Right lobe of liver (tissue), 6 donors: ENCODE results near the gene SPATS2. TPM values are rescaled to one million over a fixed set of nuclear protein-coding genes. Genes with fewer than 3 reads are reported as not detected.
"Not testable (repeated sequence)": the region's sequence is repeated elsewhere in the genome, so short reads cannot be mapped to it uniquely, and the experiment has no call there.

ENCODE experiments used
- ATAC-seq, 4 donors: fragments of 200-7000 bp; cut with Tn5 transposase; one replicate each; pipeline ENCODE4 v1.9.1; 2020; ENCODE audit warnings: mild to moderate bottlenecking in 4 of 4, moderate library complexity in 4 of 4
- DNase-seq, 3 donors: peaks; one replicate each; pipeline ENCODE4 v3.0.0-alpha.2; 2020
- H3K27ac ChIP-seq, 3 donors: fragments of 200-600 bp; one replicate each; pipeline ENCODE4 v1.8.0; 2022
- H3K27me3 ChIP-seq, 2 donors: fragments of 200-600 bp; one replicate each; pipeline ENCODE4 v1.8.0; 2022
- H3K36me3 ChIP-seq, 4 donors: fragments of 200-600 bp; sonication (generic) in 1 of 4; one replicate each; pipeline versions ENCODE4 v1.5.1 to v1.8.0; 2017 to 2022; ENCODE audit warnings: control low read depth in 1 of 4
- H3K4me1 ChIP-seq, 4 donors: fragments of 200-600 bp; sonication (generic) in 1 of 4; one replicate each; pipeline versions ENCODE4 v1.5.1 to v1.8.0; 2017 to 2022; ENCODE audit warnings: control low read depth in 1 of 4
- H3K4me3 ChIP-seq, 3 donors: fragments of 200-600 bp; one replicate each; pipeline ENCODE4 v1.8.0; 2022
- H3K9me3 ChIP-seq, 4 donors: fragments of 200-600 bp; sonication (generic) in 1 of 4; one replicate each; pipeline versions ENCODE4 v1.5.1 to v1.8.0; 2017 to 2022; ENCODE audit warnings: control low read depth in 1 of 4
- POLR2A ChIP-seq: fragments of 450-650 bp; IDR thresholded peaks from one replicate; pipeline ENCODE4 v1.6.1; 2017; ENCODE audit warnings: antibody characterized with exemption, mild to moderate bottlenecking
- WGBS: methylation state at CpG from one replicate; pipeline ENCODE4 v1.1.6; 2018; ENCODE audit warnings: low coverage, low lambda C conversion rate; ENCODE audit not compliant: insufficient coverage; ENCODE audit errors: missing lambda C conversion rate; 5-methylcytosine and 5-hydroxymethylcytosine counted together
- intact Hi-C, 2 donors: fragments of 100-400 bp; cut with DNase I; formaldehyde crosslinking; loops; one replicate each; pipeline versions ENCODE4 v1.11.2 to v1.14.1; 2022
- total RNA-seq, 6 experiments: library from RNA; depleted of rRNA in 2 of 6; stranded (reverse); fragments of >200 nt in 2 of 6; fragmentation: NEBNext Ultra II Directional in 3 of 6; extraction: Animal tissue kit (Norgen Biotek cat#: 25700) in 3 of 6; gene quantifications; one replicate each; pipeline versions ENCODE4 v1.1.0 to v1.2.4, GENCODE V29; 2016 to 2023
- TF ChIP-seq, protein P1 (sequence below), 4 donors: fragments of 200-600 bp in 3 of 4; fragments of 450-650 bp in 1 of 4; IDR thresholded peaks; one replicate each; pipeline versions ENCODE4 v1.5.1 to v1.8.0; 2016 to 2022; ENCODE audit warnings: antibody characterized with exemption in 4 of 4, mild to moderate bottlenecking in 2 of 4
- donor health status: DM: no; HTN: yes; CAD: no.
- donor health status: DM: no; HTN: no; CAD: no.
- donor health status: DM: no; HTN: no; CAD: no.
- donor health status: DM: no; HTN: yes; CAD: no.
- donor health status: DM: no; HTN: yes; CAD: no.

Gene SPATS2
- total RNA-seq, 6 experiments from 2014 or later: 3.2 to 6.1 (median 4.4) TPM

DNA sequence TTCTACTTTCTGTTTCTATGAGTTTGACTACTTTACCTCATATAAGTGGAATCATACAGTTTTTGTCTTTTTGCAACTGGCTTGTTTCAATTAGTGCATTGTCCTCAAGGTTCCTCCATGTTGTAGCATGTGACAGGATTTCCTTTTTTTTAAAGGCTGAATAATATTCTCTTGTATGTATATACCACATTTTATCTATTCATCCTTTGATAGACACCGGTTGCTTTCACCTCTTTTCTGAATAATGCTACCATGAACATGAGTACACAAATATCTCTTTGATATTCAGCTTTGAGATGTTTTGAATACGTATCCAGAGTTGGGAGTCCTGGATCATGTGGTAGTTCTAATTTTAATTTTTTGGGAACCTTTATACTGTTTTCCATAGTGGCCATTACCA lies 65.4 kb downstream of the SPATS2 start:
- Histone ChIP-seq H3K4me3 (no peak overlapping the region), H3K36me3 (no peaks in the 10 kb centered on the region), H3K27ac (no peak overlapping the region), H3K4me1 (no peaks in the 10 kb centered on the region), H3K27me3 (no peaks in the 10 kb centered on the region), H3K9me3 (no peaks in the 10 kb centered on the region)
- ATAC-seq (no peak), DNase-seq (no peak)
- 92% methylated on average over 2 of the region's 2 CpGs for WGBS
- no peak for TF ChIP-seq POLR2A
- TF ChIP-seq, protein P1, sequence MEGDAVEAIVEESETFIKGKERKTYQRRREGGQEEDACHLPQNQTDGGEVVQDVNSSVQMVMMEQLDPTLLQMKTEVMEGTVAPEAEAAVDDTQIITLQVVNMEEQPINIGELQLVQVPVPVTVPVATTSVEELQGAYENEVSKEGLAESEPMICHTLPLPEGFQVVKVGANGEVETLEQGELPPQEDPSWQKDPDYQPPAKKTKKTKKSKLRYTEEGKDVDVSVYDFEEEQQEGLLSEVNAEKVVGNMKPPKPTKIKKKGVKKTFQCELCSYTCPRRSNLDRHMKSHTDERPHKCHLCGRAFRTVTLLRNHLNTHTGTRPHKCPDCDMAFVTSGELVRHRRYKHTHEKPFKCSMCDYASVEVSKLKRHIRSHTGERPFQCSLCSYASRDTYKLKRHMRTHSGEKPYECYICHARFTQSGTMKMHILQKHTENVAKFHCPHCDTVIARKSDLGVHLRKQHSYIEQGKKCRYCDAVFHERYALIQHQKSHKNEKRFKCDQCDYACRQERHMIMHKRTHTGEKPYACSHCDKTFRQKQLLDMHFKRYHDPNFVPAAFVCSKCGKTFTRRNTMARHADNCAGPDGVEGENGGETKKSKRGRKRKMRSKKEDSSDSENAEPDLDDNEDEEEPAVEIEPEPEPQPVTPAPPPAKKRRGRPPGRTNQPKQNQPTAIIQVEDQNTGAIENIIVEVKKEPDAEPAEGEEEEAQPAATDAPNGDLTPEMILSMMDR (IDR thresholded peaks at IDR 0.05): no peak
- intact Hi-C loops: no loop called here

DNA sequence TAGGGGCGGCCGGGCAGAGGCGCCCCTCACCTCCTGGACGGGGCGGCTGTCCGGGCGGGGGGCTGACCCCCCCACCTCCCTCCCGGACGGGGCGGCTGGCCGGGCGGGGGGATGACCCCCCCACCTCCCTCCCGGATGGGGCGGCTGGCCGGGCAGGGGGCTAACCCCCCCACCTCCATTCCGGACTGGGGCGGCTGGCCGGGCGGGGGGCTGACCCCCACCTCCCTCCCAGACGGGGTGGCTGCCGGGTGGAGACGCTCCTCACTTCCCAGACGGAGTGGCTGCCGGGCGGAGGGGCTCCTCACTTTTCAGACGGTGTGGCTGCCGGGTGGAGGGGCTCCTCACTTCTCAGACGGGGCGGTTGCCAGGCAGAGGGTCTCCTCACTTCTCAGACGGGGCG lies 69.5 kb downstream of the SPATS2 start:
- WGBS: no CpG with 5 or more reads among the region's 31 CpGs
- H3K4me3 ChIP-seq, H3K9me3 ChIP-seq, H3K27me3 ChIP-seq, ATAC-seq, H3K4me1 ChIP-seq, intact Hi-C loops, H3K27ac ChIP-seq, DNase-seq, H3K36me3 ChIP-seq: not testable (repeated sequence)

DNA sequence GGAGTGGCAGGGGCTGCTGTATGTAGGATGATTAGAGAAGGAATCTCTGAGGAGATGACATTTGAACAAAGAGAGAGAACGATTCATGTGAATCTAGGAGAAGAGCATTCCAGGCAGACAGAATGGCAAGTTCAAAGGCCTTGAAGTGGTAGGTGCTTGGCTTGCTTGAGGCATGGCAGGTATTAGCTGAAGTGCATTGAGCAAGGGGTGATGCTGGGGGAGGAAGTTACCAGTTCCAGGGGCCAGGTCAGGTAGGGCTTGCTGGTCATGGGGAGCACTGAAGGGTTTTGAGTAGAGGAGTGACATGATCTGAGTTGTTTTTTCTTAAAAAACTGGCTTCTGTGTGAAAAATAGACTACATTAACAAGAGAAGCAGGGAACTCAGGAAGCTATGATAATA lies 71.8 kb downstream of the SPATS2 start:
- Histone ChIP-seq H3K4me3 (no peak overlapping the region), H3K9me3 (no peaks in the 10 kb centered on the region), H3K36me3 (no peaks in the 10 kb centered on the region), H3K4me1 (peaks cover 0 to 8% (median 0%) of the 10 kb centered on the region in 4 donors), H3K27me3 (no peaks in the 10 kb centered on the region), H3K27ac (no peak overlapping the region)
- TF ChIP-seq POLR2A: no peak
- TF ChIP-seq, protein P1 (IDR thresholded peaks at IDR 0.05): no peak
- intact Hi-C loops: no loop called here
- no peak for DNase-seq
- WGBS: 100% methylated on average over 1 of the region's 1 CpG
- no peak for ATAC-seq

DNA sequence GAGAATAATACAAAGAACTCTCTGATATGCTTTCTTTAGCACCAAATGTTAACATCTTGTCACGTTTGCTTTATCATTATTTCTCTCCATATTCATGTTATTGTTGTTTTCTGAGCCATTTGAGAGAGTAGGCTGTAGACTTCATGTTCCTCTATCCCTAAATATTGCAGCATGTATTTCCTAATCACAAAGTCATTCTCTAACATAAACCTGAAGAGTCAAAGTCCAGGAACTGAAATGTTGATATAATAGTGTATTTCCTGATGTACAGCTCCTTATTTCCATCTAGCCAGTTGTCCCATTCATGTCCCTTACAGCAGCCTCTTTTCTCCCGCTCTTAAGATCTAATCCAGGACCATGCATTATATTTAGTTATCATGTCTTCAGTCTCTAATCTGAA lies 72.8 kb downstream of the SPATS2 start:
- Histone ChIP-seq H3K9me3 (no peaks in the 10 kb centered on the region), H3K27ac (no peak overlapping the region), H3K27me3 (no peaks in the 10 kb centered on the region), H3K4me3 (no peak overlapping the region), H3K36me3 (no peaks in the 10 kb centered on the region), H3K4me1 (peaks cover 0 to 8% (median 0%) of the 10 kb centered on the region in 4 donors)
- intact Hi-C loops: no loop called here
- TF ChIP-seq, protein P1 (IDR thresholded peaks at IDR 0.05): no peak
- TF ChIP-seq POLR2A: no peak
- ATAC-seq (peak in 3 of 4 donors; percentile 26 to 80 (median 30)), DNase-seq (no peak)
- WGBS: 71% methylated on average over 2 of the region's 2 CpGs

- TF ChIP-seq, protein P1 (IDR thresholded peaks at IDR 0.05): no peak
- TF ChIP-seq POLR2A: no peak
- Histone ChIP-seq H3K27me3 (no peaks in the 10 kb centered on the region), H3K4me1 (peaks cover 0 to 8% (median 0%) of the 10 kb centered on the region in 4 donors), H3K27ac (no peak overlapping the region), H3K9me3 (no peaks in the 10 kb centered on the region), H3K4me3 (no peak overlapping the region), H3K36me3 (no peaks in the 10 kb centered on the region)
- intact Hi-C loops: no loop called here
- no peak for ATAC-seq
- DNase-seq: no peak
- WGBS: 59% methylated on average over 1 of the region's 1 CpG
Observed at GRCh38 chr12:49442915-49443314, 75.7 kb downstream of the SPATS2 start.
